ENCODE data around the gene CYP46A1.
"Not testable (repeated sequence)": the region's sequence is repeated elsewhere in the genome, so short reads cannot be mapped to it uniquely, and the experiment has no call there.

The CYP46A1 gene

GRCh38 chr14:99683619-99684409 is at the start of gene CYP46A1:
CYP46A1 (plus strand) TSS chr14:99684298; CDS start chr14:99684418, 120 bp downstream.
- peak; percentile 98 for DNase-seq (ENCODE audit: low read depth, low spot score)

GRCh38 chr14:99634443-99634842 is 49.7 kb upstream of the CYP46A1 start:
- no peak for DNase-seq (ENCODE audit: low read depth, low spot score)

- no peak for DNase-seq (ENCODE audit: low read depth, low spot score)
Observed at GRCh38 chr14:99635116-99635515, 49.0 kb upstream of the CYP46A1 start.

- DNase-seq (ENCODE audit: low read depth, low spot score): no peak
Observed at GRCh38 chr14:99636487-99636886, 47.6 kb upstream of the CYP46A1 start.

GRCh38 chr14:99637624-99638023 is 46.5 kb upstream of the CYP46A1 start:
- no peak for DNase-seq (ENCODE audit: low read depth, low spot score)

- DNase-seq (ENCODE audit: low read depth, low spot score): not testable (repeated sequence)
Observed at GRCh38 chr14:99642771-99643170, 41.3 kb upstream of the CYP46A1 start.

GRCh38 chr14:99643343-99643742 is 40.8 kb upstream of the CYP46A1 start:
- DNase-seq (ENCODE audit: low read depth, low spot score): no peak

- no peak for DNase-seq (ENCODE audit: low read depth, low spot score)
Observed at GRCh38 chr14:99644035-99644587, 40.0 kb upstream of the CYP46A1 start.

GRCh38 chr14:99644723-99645544 is 39.2 kb upstream of the CYP46A1 start, which contains the start of gene HHIPL1:
HHIPL1 (plus strand) TSS chr14:99645129; CDS start chr14:99645208, 79 bp downstream.
- no peak for DNase-seq (ENCODE audit: low read depth, low spot score)

- no peak for DNase-seq (ENCODE audit: low read depth, low spot score)
Observed at GRCh38 chr14:99645545-99646505, 38.3 kb upstream of the CYP46A1 start.

- no peak for DNase-seq (ENCODE audit: low read depth, low spot score)
Observed at GRCh38 chr14:99647411-99647810, 36.7 kb upstream of the CYP46A1 start.

- no peak for DNase-seq (ENCODE audit: low read depth, low spot score)
Observed at GRCh38 chr14:99648027-99648784, 35.9 kb upstream of the CYP46A1 start.

GRCh38 chr14:99649219-99649618 is 34.9 kb upstream of the CYP46A1 start:
- no peak for DNase-seq (ENCODE audit: low read depth, low spot score)

GRCh38 chr14:99649643-99650042 is 34.5 kb upstream of the CYP46A1 start:
- DNase-seq (ENCODE audit: low read depth, low spot score): no peak

GRCh38 chr14:99650189-99650588 is 33.9 kb upstream of the CYP46A1 start:
- DNase-seq (ENCODE audit: low read depth, low spot score): no peak

- DNase-seq (ENCODE audit: low read depth, low spot score): no peak
Observed at GRCh38 chr14:99651953-99652746, 31.9 kb upstream of the CYP46A1 start.

GRCh38 chr14:99654235-99654985 is 29.7 kb upstream of the CYP46A1 start:
- DNase-seq (ENCODE audit: low read depth, low spot score): no peak

- DNase-seq (ENCODE audit: low read depth, low spot score): no peak
Observed at GRCh38 chr14:99655521-99655920, 28.6 kb upstream of the CYP46A1 start.

- no peak for DNase-seq (ENCODE audit: low read depth, low spot score)
Observed at GRCh38 chr14:99656171-99656570, 27.9 kb upstream of the CYP46A1 start.

Data from activated naive CD8-positive, alpha-beta T cell treated with anti-CD3 and anti-CD28 coated beads, Interleukin-2, amount 50 U/mL, for 16 hours (primary cell).